K562 (cell line): ENCODE data around the gene CHRNA3.

Experiments used
- BRCA1 ChIP-seq, 2 experiments: fragments of 450-650 bp in 1 of 2; sonication (generic) in 1 of 2; formaldehyde crosslinking in 1 of 2; IDR thresholded peaks; 2 replicates each; pipeline versions ENCODE4 v1.5.0 to v1.6.1; 2017 to 2020; ENCODE audit warnings: mild to moderate bottlenecking in 1 of 2, missing genetic modification reagents in 1 of 2
- POLR2AphosphoS5 ChIP-seq: IDR thresholded peaks from 2 replicates; pipeline ENCODE4 v1.6.1; 2011; ENCODE audit warnings: mild to moderate bottlenecking, low read depth, low read length, moderate library complexity; ENCODE audit not compliant: control insufficient read depth, insufficient read depth
- SIRT6 ChIP-seq: IDR thresholded peaks from one replicate; pipeline ENCODE4 v1.6.1; 2012; ENCODE audit warnings: low read depth, mild to moderate bottlenecking, control low read depth, inconsistent platforms, low read length, moderate library complexity
- SMARCA4 ChIP-seq: fragments of 450-650 bp; IDR thresholded peaks from 2 replicates; pipeline ENCODE4 v1.6.1; 2016
- THAP7 ChIP-seq: fragments of 250-450 bp; sonication (Bioruptor Pico); IDR thresholded peaks from 2 replicates; pipeline ENCODE4 v1.5.0; 2021
- YY1 ChIP-seq, 3 experiments: IDR thresholded peaks; 2 replicates each; pipeline ENCODE4 v1.6.1; 2011; ENCODE audit warnings: low read length in 2 of 3, mild to moderate bottlenecking in 2 of 3, moderate library complexity in 2 of 3, borderline replicate concordance in 1 of 3, control low read depth in 1 of 3, low read depth in 1 of 3; ENCODE audit not compliant: insufficient read depth in 3 of 3, insufficient replicate concordance in 2 of 3, control insufficient read depth in 1 of 3, insufficient read length in 1 of 3; ENCODE audit errors: extremely low read depth in 1 of 3
- ZBTB17 ChIP-seq: fragments of 450-650 bp; formaldehyde crosslinking; IDR thresholded peaks from 2 replicates; pipeline ENCODE4 v1.4.0; 2020; ENCODE audit warnings: mild to moderate bottlenecking
- ZFX ChIP-seq: sonication (generic); formaldehyde crosslinking; IDR thresholded peaks from 2 replicates; pipeline ENCODE4 v1.8.0; 2022; ENCODE audit warnings: mild to moderate bottlenecking, missing genetic modification reagents, moderate library complexity
- ZNF253 ChIP-seq: fragments of 250-450 bp; sonication (Bioruptor Pico); conservative IDR thresholded peaks from 2 replicates; pipeline ENCODE4 v1.6.1; 2021; ENCODE audit warnings: mild to moderate bottlenecking
- ZNF561 ChIP-seq: fragments of 450-650 bp; formaldehyde crosslinking; conservative IDR thresholded peaks from 2 replicates; pipeline ENCODE4 v1.4.0; 2020; ENCODE audit warnings: mild to moderate bottlenecking, moderate library complexity
- TF ChIP-seq, protein P1 (sequence below): fragments of 150-350 bp; IDR thresholded peaks from 2 replicates; pipeline ENCODE4 v1.6.1; 2014; ENCODE audit warnings: low read depth, mild to moderate bottlenecking, low read length, borderline replicate concordance
- TF ChIP-seq, protein P2 (sequence below), 2 experiments: fragments of 450-650 bp; formaldehyde crosslinking in 1 of 2; IDR thresholded peaks; 2 replicates each; pipeline versions ENCODE4 v1.4.0 to v1.6.1; 2014 to 2020; ENCODE audit warnings: mild to moderate bottlenecking in 2 of 2, borderline replicate concordance in 1 of 2, low read depth in 1 of 2

DNA sequence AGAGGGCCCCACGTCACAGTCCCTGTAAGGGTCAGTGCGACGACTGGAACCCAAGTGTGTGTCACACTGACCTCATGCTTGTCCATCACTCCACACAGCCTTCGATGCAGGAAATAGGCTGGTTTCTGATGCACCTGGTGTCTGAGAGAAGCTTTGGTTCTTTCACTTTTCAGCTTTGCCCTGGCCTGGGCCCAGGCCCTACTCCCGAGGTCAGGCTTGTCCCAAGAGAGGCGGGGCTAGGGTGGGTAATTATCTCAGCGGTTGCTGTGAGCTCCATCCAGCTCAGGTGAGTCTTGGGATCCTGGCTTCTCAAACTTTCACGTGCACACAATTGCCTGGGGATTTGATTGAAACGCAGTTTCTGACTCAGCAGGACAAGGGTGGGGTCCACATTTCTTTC lies 39.8 kb upstream of the CHRNA3 start:
- TF ChIP-seq THAP7 (CRISPR knock-in tag) (no peak), SMARCA4 (no peak), ZFX (CRISPR knock-in tag) (no peak), BRCA1 (IDR thresholded peaks at IDR 0.05) (no peak), BRCA1 (CRISPR knock-in tag; IDR thresholded peaks at IDR 0.05) (no peak), POLR2AphosphoS5 (no peak), SIRT6 (no peak), ZNF253 (no peak), ZBTB17 (CRISPR knock-in tag) (no peak), ZNF561 (CRISPR knock-in tag) (no peak), YY1 (IDR thresholded peaks at IDR 0.05; ENCODE audit: borderline replicate concordance in 1 of 3, control insufficient read depth in 1 of 3, extremely low read depth in 1 of 3, insufficient read depth in 3 of 3, insufficient read length in 1 of 3, insufficient replicate concordance in 2 of 3, low read depth in 1 of 3, low read length in 2 of 3) (no peak)
- TF ChIP-seq, protein P1, sequence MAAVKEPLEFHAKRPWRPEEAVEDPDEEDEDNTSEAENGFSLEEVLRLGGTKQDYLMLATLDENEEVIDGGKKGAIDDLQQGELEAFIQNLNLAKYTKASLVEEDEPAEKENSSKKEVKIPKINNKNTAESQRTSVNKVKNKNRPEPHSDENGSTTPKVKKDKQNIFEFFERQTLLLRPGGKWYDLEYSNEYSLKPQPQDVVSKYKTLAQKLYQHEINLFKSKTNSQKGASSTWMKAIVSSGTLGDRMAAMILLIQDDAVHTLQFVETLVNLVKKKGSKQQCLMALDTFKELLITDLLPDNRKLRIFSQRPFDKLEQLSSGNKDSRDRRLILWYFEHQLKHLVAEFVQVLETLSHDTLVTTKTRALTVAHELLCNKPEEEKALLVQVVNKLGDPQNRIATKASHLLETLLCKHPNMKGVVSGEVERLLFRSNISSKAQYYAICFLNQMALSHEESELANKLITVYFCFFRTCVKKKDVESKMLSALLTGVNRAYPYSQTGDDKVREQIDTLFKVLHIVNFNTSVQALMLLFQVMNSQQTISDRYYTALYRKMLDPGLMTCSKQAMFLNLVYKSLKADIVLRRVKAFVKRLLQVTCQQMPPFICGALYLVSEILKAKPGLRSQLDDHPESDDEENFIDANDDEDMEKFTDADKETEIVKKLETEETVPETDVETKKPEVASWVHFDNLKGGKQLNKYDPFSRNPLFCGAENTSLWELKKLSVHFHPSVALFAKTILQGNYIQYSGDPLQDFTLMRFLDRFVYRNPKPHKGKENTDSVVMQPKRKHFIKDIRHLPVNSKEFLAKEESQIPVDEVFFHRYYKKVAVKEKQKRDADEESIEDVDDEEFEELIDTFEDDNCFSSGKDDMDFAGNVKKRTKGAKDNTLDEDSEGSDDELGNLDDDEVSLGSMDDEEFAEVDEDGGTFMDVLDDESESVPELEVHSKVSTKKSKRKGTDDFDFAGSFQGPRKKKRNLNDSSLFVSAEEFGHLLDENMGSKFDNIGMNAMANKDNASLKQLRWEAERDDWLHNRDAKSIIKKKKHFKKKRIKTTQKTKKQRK: no peak
- TF ChIP-seq, protein P2, sequence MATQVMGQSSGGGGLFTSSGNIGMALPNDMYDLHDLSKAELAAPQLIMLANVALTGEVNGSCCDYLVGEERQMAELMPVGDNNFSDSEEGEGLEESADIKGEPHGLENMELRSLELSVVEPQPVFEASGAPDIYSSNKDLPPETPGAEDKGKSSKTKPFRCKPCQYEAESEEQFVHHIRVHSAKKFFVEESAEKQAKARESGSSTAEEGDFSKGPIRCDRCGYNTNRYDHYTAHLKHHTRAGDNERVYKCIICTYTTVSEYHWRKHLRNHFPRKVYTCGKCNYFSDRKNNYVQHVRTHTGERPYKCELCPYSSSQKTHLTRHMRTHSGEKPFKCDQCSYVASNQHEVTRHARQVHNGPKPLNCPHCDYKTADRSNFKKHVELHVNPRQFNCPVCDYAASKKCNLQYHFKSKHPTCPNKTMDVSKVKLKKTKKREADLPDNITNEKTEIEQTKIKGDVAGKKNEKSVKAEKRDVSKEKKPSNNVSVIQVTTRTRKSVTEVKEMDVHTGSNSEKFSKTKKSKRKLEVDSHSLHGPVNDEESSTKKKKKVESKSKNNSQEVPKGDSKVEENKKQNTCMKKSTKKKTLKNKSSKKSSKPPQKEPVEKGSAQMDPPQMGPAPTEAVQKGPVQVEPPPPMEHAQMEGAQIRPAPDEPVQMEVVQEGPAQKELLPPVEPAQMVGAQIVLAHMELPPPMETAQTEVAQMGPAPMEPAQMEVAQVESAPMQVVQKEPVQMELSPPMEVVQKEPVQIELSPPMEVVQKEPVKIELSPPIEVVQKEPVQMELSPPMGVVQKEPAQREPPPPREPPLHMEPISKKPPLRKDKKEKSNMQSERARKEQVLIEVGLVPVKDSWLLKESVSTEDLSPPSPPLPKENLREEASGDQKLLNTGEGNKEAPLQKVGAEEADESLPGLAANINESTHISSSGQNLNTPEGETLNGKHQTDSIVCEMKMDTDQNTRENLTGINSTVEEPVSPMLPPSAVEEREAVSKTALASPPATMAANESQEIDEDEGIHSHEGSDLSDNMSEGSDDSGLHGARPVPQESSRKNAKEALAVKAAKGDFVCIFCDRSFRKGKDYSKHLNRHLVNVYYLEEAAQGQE (IDR thresholded peaks at IDR 0.05; ENCODE audit: borderline replicate concordance): no peak
- TF ChIP-seq, protein P2 (CRISPR knock-in tag; IDR thresholded peaks at IDR 0.05; ENCODE audit: low read depth): no peak
